Measurements from ENCODE around the gene PBXIP1.
"Not testable (repeated sequence)": the region's sequence is repeated elsewhere in the genome, so short reads cannot be mapped to it uniquely, and the experiment has no call there.

PBXIP1 gene

GRCh38 chr1:154908937-154909336, 47.0 kb downstream of the PBXIP1 start:
- TF ChIP-seq ESRRG (CRISPR knock-in tag; IDR thresholded peaks at IDR 0.05) = no peak
- no peak for TF ChIP-seq POU6F1 (CRISPR knock-in tag; IDR thresholded peaks at IDR 0.05; ENCODE audit: borderline replicate concordance, low read depth)
- no peak for TF ChIP-seq OSR1 (CRISPR knock-in tag; IDR thresholded peaks at IDR 0.05)
- no peak for TF ChIP-seq ZFP30 (CRISPR knock-in tag; IDR thresholded peaks at IDR 0.05)
- no peak for TF ChIP-seq PATZ1 (CRISPR knock-in tag; IDR thresholded peaks at IDR 0.05; ENCODE audit: borderline replicate concordance)
- TF ChIP-seq ARNTL (CRISPR knock-in tag; IDR thresholded peaks at IDR 0.05; ENCODE audit: borderline replicate concordance, low read depth) = no peak
- no peak for TF ChIP-seq ZNF8 (CRISPR knock-in tag; IDR thresholded peaks at IDR 0.05)
- no peak for TF ChIP-seq PPARA (CRISPR knock-in tag; IDR thresholded peaks at IDR 0.05; ENCODE audit: borderline replicate concordance)
- no peak for TF ChIP-seq ZNF565 (CRISPR knock-in tag; conservative IDR thresholded peaks at IDR 0.05; ENCODE audit: low read depth)
- TF ChIP-seq BACH2 (CRISPR knock-in tag; IDR thresholded peaks at IDR 0.05; ENCODE audit: borderline replicate concordance) = no peak
- ATAC-seq = no peak

GRCh38 chr1:154908129-154908528, 47.8 kb downstream of the PBXIP1 start:
- not testable (repeated sequence) for ATAC-seq

- no peak for ATAC-seq
- TF ChIP-seq CREB5 (CRISPR knock-in tag; IDR thresholded peaks at IDR 0.05; ENCODE audit: low read depth) = no peak
- TF ChIP-seq BACH2 (CRISPR knock-in tag; IDR thresholded peaks at IDR 0.05; ENCODE audit: borderline replicate concordance) = no peak
- TF ChIP-seq POU6F1 (CRISPR knock-in tag; IDR thresholded peaks at IDR 0.05; ENCODE audit: borderline replicate concordance, low read depth) = no peak
- no peak for TF ChIP-seq TCF4 (CRISPR knock-in tag; IDR thresholded peaks at IDR 0.05; ENCODE audit: borderline replicate concordance)
- TF ChIP-seq ISL1 (CRISPR knock-in tag; IDR thresholded peaks at IDR 0.05) = no peak
- TF ChIP-seq ZNF70 (CRISPR knock-in tag; IDR thresholded peaks at IDR 0.05) = no peak
- no peak for TF ChIP-seq ESRRG (CRISPR knock-in tag; IDR thresholded peaks at IDR 0.05)
- TF ChIP-seq ZNF8 (CRISPR knock-in tag; IDR thresholded peaks at IDR 0.05) = no peak
- TF ChIP-seq ZNF565 (CRISPR knock-in tag; conservative IDR thresholded peaks at IDR 0.05; ENCODE audit: low read depth) = no peak
- TF ChIP-seq TSHZ2 (CRISPR knock-in tag; IDR thresholded peaks at IDR 0.05) = no peak
- TF ChIP-seq GLIS3 (CRISPR knock-in tag; IDR thresholded peaks at IDR 0.05) = no peak
- no peak for TF ChIP-seq ZFP30 (CRISPR knock-in tag; IDR thresholded peaks at IDR 0.05)
- no peak for TF ChIP-seq PPARA (CRISPR knock-in tag; IDR thresholded peaks at IDR 0.05; ENCODE audit: borderline replicate concordance)
- no peak for TF ChIP-seq ARNTL (CRISPR knock-in tag; IDR thresholded peaks at IDR 0.05; ENCODE audit: borderline replicate concordance, low read depth)
- TF ChIP-seq CSRNP3 (CRISPR knock-in tag; IDR thresholded peaks at IDR 0.05) = no peak
- no peak for TF ChIP-seq OSR1 (CRISPR knock-in tag; IDR thresholded peaks at IDR 0.05)
These were observed 49.2 kb downstream of the PBXIP1 start for GRCh38 chr1:154906621-154907081.

Measured in SK-N-SH treated with all-trans-retinoic acid at 6 μM for 48 hours (cell line).